ENCODE results near the gene SRPRB. TPM values are rescaled to one million over a fixed set of nuclear protein-coding genes. Genes with fewer than 3 reads are reported as not detected.
"Not testable (repeated sequence)": the region's sequence is repeated elsewhere in the genome, so short reads cannot be mapped to it uniquely, and the experiment has no call there.

SRPRB gene
- total RNA-seq, 1 donor: 13.4 TPM

GRCh38 chr3:133769536-133769935, 36.1 kb upstream of the SRPRB start:
- no peaks in the 10 kb centered on the region for H3K9me3 ChIP-seq (ENCODE audit: low read depth, low read length)
- H3K4me3 ChIP-seq (ENCODE audit: low read length): no peak overlapping the region
- no peaks in the 10 kb centered on the region for H3K27me3 ChIP-seq (ENCODE audit: insufficient read depth, low read length)
- no peaks in the 10 kb centered on the region for H3K4me1 ChIP-seq (ENCODE audit: insufficient read depth, low read length)

GRCh38 chr3:133773732-133774131, 31.9 kb upstream of the SRPRB start:
- Histone ChIP-seq H3K9me3 (ENCODE audit: low read depth, low read length) (no peaks in the 10 kb centered on the region), H3K27me3 (ENCODE audit: insufficient read depth, low read length) (peaks cover 6% of the 10 kb centered on the region), H3K4me3 (ENCODE audit: low read length) (no peak overlapping the region), H3K4me1 (ENCODE audit: insufficient read depth, low read length) (no peaks in the 10 kb centered on the region)

DNA sequence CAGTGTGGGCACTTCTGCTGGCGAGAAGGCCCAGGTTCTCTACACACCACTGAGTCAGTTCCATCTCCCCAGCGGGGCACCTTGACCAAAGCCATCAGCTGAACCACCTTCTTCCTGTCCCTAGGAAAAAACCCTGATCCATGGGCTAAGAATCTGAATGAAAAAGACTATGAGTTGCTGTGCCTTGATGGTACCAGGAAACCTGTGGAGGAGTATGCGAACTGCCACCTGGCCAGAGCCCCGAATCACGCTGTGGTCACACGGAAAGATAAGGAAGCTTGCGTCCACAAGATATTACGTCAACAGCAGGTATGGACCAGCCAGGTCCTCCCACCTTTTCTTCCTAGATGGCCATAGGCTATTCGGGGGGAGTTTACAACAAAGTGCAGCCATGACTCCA, 30.3 kb upstream of the SRPRB start:
- no peaks in the 10 kb centered on the region for H3K9me3 ChIP-seq (ENCODE audit: low read depth, low read length)
- no peaks in the 10 kb centered on the region for H3K4me1 ChIP-seq (ENCODE audit: insufficient read depth, low read length)
- H3K4me3 ChIP-seq (ENCODE audit: low read length): no peak overlapping the region
- peaks cover 6% of the 10 kb centered on the region for H3K27me3 ChIP-seq (ENCODE audit: insufficient read depth, low read length)

DNA sequence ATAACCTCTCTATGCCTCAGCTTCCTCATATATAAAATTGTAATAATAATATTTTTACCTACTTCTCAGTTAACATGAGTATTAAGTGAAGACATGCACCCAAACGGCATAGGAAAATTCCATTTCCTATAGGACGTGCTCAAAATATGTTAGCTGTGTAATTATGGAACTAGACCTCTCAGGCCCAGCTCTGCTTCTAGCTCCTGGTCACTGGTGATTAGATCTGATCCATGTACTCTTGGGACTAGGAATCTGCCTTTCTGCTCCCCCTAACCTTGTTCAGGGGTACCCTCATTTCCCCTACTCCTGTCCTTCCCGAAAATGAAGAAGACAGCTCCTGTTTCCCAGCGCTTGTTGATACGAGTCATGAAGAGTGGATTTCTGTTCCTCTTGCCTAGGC, 29.8 kb upstream of the SRPRB start:
- Histone ChIP-seq H3K4me3 (ENCODE audit: low read length) (no peak overlapping the region), H3K9me3 (ENCODE audit: low read depth, low read length) (no peaks in the 10 kb centered on the region), H3K27me3 (ENCODE audit: insufficient read depth, low read length) (peaks cover 6% of the 10 kb centered on the region)

DNA sequence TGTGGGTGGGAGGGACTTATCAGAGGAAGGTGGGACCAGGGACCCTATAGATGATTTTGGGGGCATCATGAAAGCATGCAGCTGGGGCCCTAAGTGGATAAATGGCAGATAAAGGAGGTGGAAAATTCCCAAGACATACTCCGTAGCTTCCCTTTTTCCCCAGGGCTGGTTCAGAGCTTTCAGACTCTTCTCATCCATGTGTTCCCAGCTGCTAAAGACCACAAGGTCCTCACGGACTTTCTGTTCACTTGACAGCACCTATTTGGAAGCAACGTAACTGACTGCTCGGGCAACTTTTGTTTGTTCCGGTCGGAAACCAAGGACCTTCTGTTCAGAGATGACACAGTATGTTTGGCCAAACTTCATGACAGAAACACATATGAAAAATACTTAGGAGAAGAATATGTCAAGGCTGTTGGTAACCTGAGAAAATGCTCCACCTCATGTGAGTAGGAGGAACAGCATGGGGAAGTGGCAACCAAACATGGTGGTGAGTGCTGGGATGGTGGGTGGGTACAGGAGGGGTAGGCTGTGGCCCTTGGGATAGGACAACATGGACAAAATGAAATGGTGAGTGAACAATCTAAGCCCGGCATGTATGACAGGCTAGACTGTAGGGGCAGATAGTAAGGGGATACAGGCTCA, 28.7 kb upstream of the SRPRB start:
- Histone ChIP-seq H3K4me3 (ENCODE audit: low read length) (no peak overlapping the region), H3K27me3 (ENCODE audit: insufficient read depth, low read length) (peaks cover 6% of the 10 kb centered on the region)

More for the DNA sequence above, 29.8 kb upstream of the SRPRB start:
- no peaks in the 10 kb centered on the region for H3K4me1 ChIP-seq (ENCODE audit: insufficient read depth, low read length)

GRCh38 chr3:133777807-133778568, 27.6 kb upstream of the SRPRB start:
- H3K4me3 ChIP-seq (ENCODE audit: low read length): no peak overlapping the region
- H3K9me3 ChIP-seq (ENCODE audit: low read depth, low read length): no peaks in the 10 kb centered on the region
- peaks cover 6% of the 10 kb centered on the region for H3K27me3 ChIP-seq (ENCODE audit: insufficient read depth, low read length)
- H3K4me1 ChIP-seq (ENCODE audit: insufficient read depth, low read length): no peaks in the 10 kb centered on the region

More for the DNA sequence above, 28.7 kb upstream of the SRPRB start:
- no peaks in the 10 kb centered on the region for H3K9me3 ChIP-seq (ENCODE audit: low read depth, low read length)
- H3K4me1 ChIP-seq (ENCODE audit: insufficient read depth, low read length): no peaks in the 10 kb centered on the region

DNA sequence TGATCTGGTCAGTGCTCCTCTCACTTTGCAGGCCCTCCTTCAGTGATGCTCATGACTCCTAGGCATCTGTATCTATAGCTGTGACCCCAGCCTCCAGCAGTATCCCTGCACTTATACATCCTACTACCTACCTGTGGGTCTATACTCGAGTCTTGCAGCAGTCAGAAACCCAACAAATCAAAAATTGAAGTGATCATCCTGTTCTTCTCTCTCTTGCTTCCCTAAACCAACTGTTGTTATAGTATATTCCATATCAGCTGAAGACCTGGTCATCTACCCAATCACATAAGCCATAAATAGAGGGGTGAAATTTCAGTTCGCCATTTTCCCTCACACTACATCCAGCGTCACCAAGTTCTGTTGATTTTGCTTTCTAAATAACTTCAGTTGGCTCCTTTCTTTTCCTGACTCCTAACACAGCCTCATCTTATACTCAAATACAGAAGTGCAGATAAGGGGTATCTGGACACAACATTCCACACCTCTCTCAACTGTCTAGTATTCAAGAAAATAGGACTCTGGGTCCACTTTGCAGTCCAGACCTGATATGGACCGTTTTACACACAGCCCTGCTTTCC, 25.9 kb upstream of the SRPRB start:
- Histone ChIP-seq H3K4me3 (ENCODE audit: low read length) (no peak overlapping the region), H3K4me1 (ENCODE audit: insufficient read depth, low read length) (no peaks in the 10 kb centered on the region), H3K27me3 (ENCODE audit: insufficient read depth, low read length) (peaks cover 6% of the 10 kb centered on the region), H3K9me3 (ENCODE audit: low read depth, low read length) (no peaks in the 10 kb centered on the region)

GRCh38 chr3:133780756-133781155, 24.9 kb upstream of the SRPRB start:
- H3K27me3 ChIP-seq (ENCODE audit: insufficient read depth, low read length); H3K4me3 ChIP-seq (ENCODE audit: low read length); H3K9me3 ChIP-seq (ENCODE audit: low read depth, low read length); H3K4me1 ChIP-seq (ENCODE audit: insufficient read depth, low read length): not testable (repeated sequence)

- no peak overlapping the region for H3K4me3 ChIP-seq (ENCODE audit: low read length)
- no peaks in the 10 kb centered on the region for H3K9me3 ChIP-seq (ENCODE audit: low read depth, low read length)
- no peaks in the 10 kb centered on the region for H3K4me1 ChIP-seq (ENCODE audit: insufficient read depth, low read length)
Observed at GRCh38 chr3:133781570-133781969, 24.0 kb upstream of the SRPRB start.

DNA sequence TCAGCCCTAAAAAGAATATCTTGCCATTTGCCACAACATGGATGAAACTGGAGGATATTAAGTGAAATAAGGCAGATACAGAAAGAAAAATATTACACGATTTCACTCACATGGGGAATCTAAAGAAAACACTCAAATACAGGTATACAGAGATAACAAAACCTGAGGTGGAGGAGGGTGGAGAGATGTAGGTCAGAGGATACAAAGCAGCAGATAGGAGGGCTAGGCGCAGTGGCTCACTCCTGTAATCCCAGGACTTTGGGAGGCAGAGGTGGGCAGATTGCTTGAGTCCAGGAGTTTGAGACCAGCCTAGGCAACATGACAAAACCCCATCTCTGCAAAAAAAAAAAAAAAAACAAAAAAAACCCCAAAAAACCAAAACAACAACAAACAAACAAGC, 23.2 kb upstream of the SRPRB start:
- Histone ChIP-seq H3K27me3 (ENCODE audit: insufficient read depth, low read length) (no peaks in the 10 kb centered on the region), H3K4me1 (ENCODE audit: insufficient read depth, low read length) (no peaks in the 10 kb centered on the region), H3K4me3 (ENCODE audit: low read length) (no peak overlapping the region), H3K9me3 (ENCODE audit: low read depth, low read length) (no peaks in the 10 kb centered on the region)

More at GRCh38 chr3:133781570-133781969, 24.0 kb upstream of the SRPRB start:
- no peaks in the 10 kb centered on the region for H3K27me3 ChIP-seq (ENCODE audit: insufficient read depth, low read length)

DNA sequence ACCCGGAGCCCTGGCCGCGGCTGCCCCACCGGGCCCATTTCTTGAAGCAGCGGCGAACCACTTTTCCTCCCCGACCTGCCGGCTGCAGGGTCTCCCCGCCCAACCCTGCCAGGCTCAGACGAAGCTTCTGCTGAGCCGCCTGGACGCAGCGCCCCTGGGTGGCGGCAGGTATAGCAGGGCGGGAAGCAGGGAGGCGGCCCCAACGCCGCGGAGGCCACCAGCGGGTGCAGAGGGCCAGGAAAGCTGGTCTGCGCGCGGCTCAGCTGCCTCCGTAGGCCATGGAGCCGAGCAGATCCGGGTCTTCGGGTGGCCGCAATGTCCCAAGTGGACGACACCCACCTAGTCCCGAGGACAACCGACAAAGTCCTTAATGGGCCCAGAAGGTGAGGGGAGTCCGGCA, 21.9 kb upstream of the SRPRB start:
- no peaks in the 10 kb centered on the region for H3K4me1 ChIP-seq (ENCODE audit: insufficient read depth, low read length)
- no peak overlapping the region for H3K4me3 ChIP-seq (ENCODE audit: low read length)
- no peaks in the 10 kb centered on the region for H3K27me3 ChIP-seq (ENCODE audit: insufficient read depth, low read length)

DNA sequence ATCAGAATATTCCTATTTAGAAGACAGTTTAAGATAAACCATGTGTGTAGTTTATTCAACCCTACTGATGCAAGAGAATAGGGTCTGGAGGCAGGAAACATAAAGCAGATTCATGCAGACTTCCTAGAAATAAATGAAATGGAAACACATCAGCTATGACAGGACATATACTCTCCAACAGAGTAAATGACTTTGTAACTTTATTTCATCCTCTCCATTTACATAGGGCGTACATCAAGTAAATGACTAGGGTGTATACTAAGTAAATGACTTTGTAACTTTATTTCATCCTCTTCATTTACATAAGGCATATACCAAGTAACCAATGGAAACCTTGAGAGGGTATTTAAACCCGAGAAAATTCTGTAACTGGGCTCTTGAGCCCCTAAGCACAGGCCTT, 17.6 kb upstream of the SRPRB start:
- Histone ChIP-seq H3K4me3 (ENCODE audit: low read length) (no peak overlapping the region), H3K9me3 (ENCODE audit: low read depth, low read length) (peaks cover 8% of the 10 kb centered on the region), H3K4me1 (ENCODE audit: insufficient read depth, low read length) (no peaks in the 10 kb centered on the region), H3K27me3 (ENCODE audit: insufficient read depth, low read length) (no peaks in the 10 kb centered on the region)

More for the DNA sequence above, 21.9 kb upstream of the SRPRB start:
- no peaks in the 10 kb centered on the region for H3K9me3 ChIP-seq (ENCODE audit: low read depth, low read length)

DNA sequence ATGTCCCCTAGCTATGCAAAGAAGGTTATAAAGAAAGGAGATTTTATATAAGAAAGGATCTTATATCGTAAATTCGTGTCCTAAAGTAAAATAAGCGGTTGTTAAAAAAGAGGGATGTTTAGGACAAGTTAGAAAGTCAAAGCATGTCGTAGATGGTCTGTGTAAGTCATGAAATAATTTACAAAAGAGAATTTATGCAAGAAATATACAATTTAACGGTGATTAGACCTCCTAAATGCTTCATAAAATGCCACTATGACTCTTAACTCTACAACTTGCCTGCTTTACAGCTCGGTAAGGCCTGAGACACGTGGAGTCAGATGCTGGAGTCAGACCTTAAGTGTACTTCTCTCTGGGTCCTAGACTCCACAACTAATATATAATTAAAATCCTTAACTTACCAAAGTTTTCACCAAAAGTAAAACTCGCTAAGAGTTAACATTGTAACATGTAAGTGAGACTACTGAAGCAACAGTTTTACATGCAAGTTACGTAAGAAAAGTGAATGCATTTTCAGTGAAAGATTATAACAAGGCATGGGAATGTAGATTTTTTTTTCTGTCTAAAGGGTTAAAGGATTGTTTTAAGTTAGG, 13.3 kb upstream of the SRPRB start:
- H3K4me1 ChIP-seq (ENCODE audit: insufficient read depth, low read length): no peaks in the 10 kb centered on the region
- no peaks in the 10 kb centered on the region for H3K27me3 ChIP-seq (ENCODE audit: insufficient read depth, low read length)
- H3K9me3 ChIP-seq (ENCODE audit: low read depth, low read length): peaks cover 8% of the 10 kb centered on the region
- no peak overlapping the region for H3K4me3 ChIP-seq (ENCODE audit: low read length)

DNA sequence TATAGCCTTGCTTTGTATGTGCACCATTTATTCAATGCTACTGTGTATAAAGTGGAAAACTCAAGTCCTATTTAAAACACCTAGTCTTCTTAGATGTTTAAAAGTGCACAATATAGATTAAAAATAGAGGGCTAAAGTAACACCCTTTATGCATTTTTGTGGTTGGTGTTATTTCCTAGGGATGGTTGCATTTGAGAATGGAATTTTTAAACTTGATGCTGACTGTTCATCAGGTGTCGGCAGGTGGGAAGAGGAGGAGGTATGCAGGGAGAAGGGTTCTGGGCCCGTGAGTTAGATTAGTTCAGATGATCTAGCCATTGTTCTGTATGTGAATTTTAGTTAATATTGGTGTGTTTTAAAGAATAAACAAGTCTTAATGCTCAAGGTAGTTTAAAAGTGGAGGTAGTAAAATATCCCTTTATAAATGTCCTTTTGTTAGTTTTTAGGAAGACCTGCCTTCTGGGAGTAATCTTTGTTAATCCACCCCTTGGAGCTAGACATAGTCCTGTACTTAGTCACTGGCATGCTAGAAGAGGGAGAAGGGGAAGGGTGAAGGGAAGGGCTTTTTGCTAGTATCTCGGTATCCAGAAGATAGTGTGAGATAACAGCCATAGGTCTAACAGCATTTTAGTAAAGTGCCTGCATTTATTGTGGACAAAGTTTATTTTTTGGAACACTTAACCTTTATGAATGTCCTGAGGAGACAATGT, 8.1 kb upstream of the SRPRB start:
- Histone ChIP-seq H3K27me3 (ENCODE audit: insufficient read depth, low read length) (peaks cover 9% of the 10 kb centered on the region), H3K4me1 (ENCODE audit: insufficient read depth, low read length) (no peaks in the 10 kb centered on the region), H3K9me3 (ENCODE audit: low read depth, low read length) (peaks cover under 1% of the 10 kb centered on the region), H3K4me3 (ENCODE audit: low read length) (no peak overlapping the region)
